Heart left ventricle (tissue), 16 donors: Measurements from ENCODE around the gene ARAP3. TPM values are rescaled to one million over a fixed set of nuclear protein-coding genes. Genes with fewer than 3 reads are reported as not detected.

Source experiments
- ATAC-seq, 4 donors: fragments of 200-7000 bp; cut with Tn5 transposase; one replicate each; pipeline ENCODE4 v1.9.1; 2020 to 2022; ENCODE audit warnings: moderate library complexity in 4 of 4, mild to moderate bottlenecking in 3 of 4, moderate number of reproducible peaks in 1 of 4
- DNase-seq, 5 donors: peaks; one replicate each; pipeline ENCODE4 v3.0.0-alpha.2; 2020
- H3K27ac ChIP-seq, 12 donors: fragments of 200-600 bp; sonication (generic) in 4 of 12; one replicate each; pipeline versions ENCODE4 v1.5.0 to v1.8.0; 2016 to 2022; ENCODE audit warnings: mild to moderate bottlenecking in 2 of 12
- H3K27me3 ChIP-seq, 9 donors: fragments of 200-600 bp; sonication (generic) in 2 of 9; one replicate each; pipeline versions ENCODE4 v1.5.1 to v1.8.0; 2016 to 2022; ENCODE audit warnings: mild to moderate bottlenecking in 3 of 9
- H3K36me3 ChIP-seq, 9 donors: fragments of 200-600 bp; sonication (generic) in 2 of 9; one replicate each; pipeline versions ENCODE4 v1.5.0 to v1.8.0; 2018 to 2022; ENCODE audit warnings: mild to moderate bottlenecking in 2 of 9
- H3K4me1 ChIP-seq, 12 donors: fragments of 200-600 bp; sonication (generic) in 4 of 12; one replicate each; pipeline versions ENCODE4 v1.5.0 to v1.8.0; 2016 to 2022; ENCODE audit warnings: mild to moderate bottlenecking in 3 of 12
- H3K4me3 ChIP-seq, 12 donors: fragments of 200-600 bp; sonication (generic) in 4 of 12; one replicate each; pipeline versions ENCODE4 v1.5.0 to v1.8.0; 2017 to 2022; ENCODE audit warnings: mild to moderate bottlenecking in 9 of 12, moderate library complexity in 4 of 12
- H3K9me3 ChIP-seq, 12 donors: fragments of 200-600 bp; sonication (generic) in 4 of 12; one replicate each; pipeline versions ENCODE4 v1.5.0 to v1.8.0; 2016 to 2022; ENCODE audit warnings: mild to moderate bottlenecking in 1 of 12
- CTCF ChIP-seq, 12 donors: fragments of 200-600 bp; sonication (generic) in 4 of 12; IDR thresholded peaks; one replicate each; pipeline versions ENCODE4 v1.5.0 to v1.8.0; 2018 to 2022; ENCODE audit warnings: antibody characterized with exemption in 12 of 12, mild to moderate bottlenecking in 5 of 12
- POLR2A ChIP-seq, 2 donors: fragments of 450-650 bp; IDR thresholded peaks; one replicate each; pipeline ENCODE4 v1.6.1; 2017; ENCODE audit warnings: antibody characterized with exemption in 2 of 2, mild to moderate bottlenecking in 2 of 2, moderate library complexity in 2 of 2
- WGBS, 4 donors: extraction: QIAGEN DNeasy Blood & Tissue Kit in 2 of 4; methylation state at CpG; one replicate each; pipeline versions ENCODE4 v1.1.5 to v1.1.7; 2013 to 2018; 5-methylcytosine and 5-hydroxymethylcytosine counted together
- intact Hi-C, 10 donors: fragments of 100-400 bp; cut with DNase I; formaldehyde crosslinking; loops; one replicate each; pipeline versions ENCODE4 v1.11.1 to v1.14.2; 2022
- polyA plus RNA-seq, 2 donors: library from polyadenylated mRNA; stranded (reverse); fragments of 200-250 nt; gene quantifications; one replicate each; pipeline ENCODE4 v1.2.3, GENCODE V29; 2013
- total RNA-seq, 9 donors: library from RNA; depleted of rRNA in 2 of 9; stranded (reverse); fragments of >200 nt in 2 of 9; fragmentation: NEBNext Ultra II Directional in 3 of 9; extraction: Animal tissue kit (Norgen Biotek cat#: 25700) in 3 of 9; gene quantifications; one replicate each; pipeline versions ENCODE4 v1.1.0 to v1.2.4, GENCODE V29; 2016 to 2023
- donor health status: ischemic (EF 13 %, LVEDD 7.1; RV severe dilation, severe dysfunction).
- donor health status: healthy with polysubstance abuse.
- donor health status: DM: no; HTN: yes; CAD: no.
- donor health status: DM: no; HTN: no; CAD: no.
- donor health status: ischemic (EF 25% LVEDD 6.9; RV normal size, moderate dysfunction).
- donor health status: ischemic (EF 25% LVEDD 5.7; RV mildly dilated, moderate dysfunction).
- donor health status: healthy.
- donor health status: DM: yes; HTN: yes; CAD: no.
- donor health status: ischemic (EF 35%, LVEDD 5.7; RV mildly dilated, moderate dysfunction).
- donor health status: nonischemic (EF 11% LVEDD 7.7; RV severe dilation, severe dysfunction).
- donor health status: DM: yes; HTN: yes; CAD: no.
- donor health status: PGD.
- donor health status: ischemic (EF 29% LVEDD 5.4; RV normal size, mild dysfunction).
- donor health status: nonischemic (EF 23%, LVEDD 6.1; RV moderate dilation, normal function).

ARAP3 gene
- total and polyA plus RNA-seq, 11 donors: 8.9 to 20.5 (median 13.8) TPM

DNA sequence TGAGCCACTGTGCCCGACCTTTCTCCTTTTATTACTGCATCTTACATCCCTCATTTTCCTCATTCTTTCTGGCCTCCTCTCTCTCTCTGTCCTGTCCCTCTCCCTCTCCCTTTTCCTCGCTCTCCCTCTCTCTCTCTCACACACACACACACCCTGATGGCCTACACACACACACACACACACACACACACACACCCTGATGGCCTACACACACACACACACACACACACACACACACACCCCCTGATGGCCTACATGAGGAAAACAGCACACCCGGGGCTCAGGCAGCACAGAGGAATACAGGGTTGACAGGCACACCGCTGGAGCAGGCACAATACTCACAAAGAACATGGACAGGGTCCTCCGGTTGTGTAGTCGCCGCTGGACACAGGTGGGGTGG, 27.0 kb downstream of the ARAP3 start:
- ATAC-seq (no peak), DNase-seq (no peak)
- H3K4me1 ChIP-seq: peaks cover 0 to 16% (median 11%) of the 10 kb centered on the region in 12 donors
- H3K9me3 ChIP-seq: no peaks in the 10 kb centered on the region
- no peaks in the 10 kb centered on the region for H3K27me3 ChIP-seq
- intact Hi-C loops: no loop called here
- H3K27ac ChIP-seq: no peak overlapping the region
- no peak overlapping the region for H3K4me3 ChIP-seq
- TF ChIP-seq CTCF (IDR thresholded peaks at IDR 0.05) (no peak), POLR2A (IDR thresholded peaks at IDR 0.05) (no peak)
- WGBS, 4 donors: 88 to 96% (median 89%) methylated on average over 7 of the region's 7 CpGs
- peaks cover 0 to 62% (median 50%) of the 10 kb centered on the region in 9 donors for H3K36me3 ChIP-seq

- DNase-seq: no peak
- Histone ChIP-seq H3K4me3 (no peak overlapping the region), H3K4me1 (peaks cover 0 to 18% (median 11%) of the 10 kb centered on the region in 12 donors), H3K27me3 (no peaks in the 10 kb centered on the region), H3K27ac (no peak overlapping the region), H3K9me3 (no peaks in the 10 kb centered on the region), H3K36me3 (peaks cover 0 to 55% (median 42%) of the 10 kb centered on the region in 9 donors)
- intact Hi-C loops: no loop called here
- no peak for ATAC-seq
- TF ChIP-seq POLR2A (IDR thresholded peaks at IDR 0.05): no peak
- WGBS, 4 donors: 74 to 86% (median 77%) methylated on average over 2 of the region's 2 CpGs
Observed at GRCh38 chr5:141654298-141654697, 27.7 kb downstream of the ARAP3 start.

DNA sequence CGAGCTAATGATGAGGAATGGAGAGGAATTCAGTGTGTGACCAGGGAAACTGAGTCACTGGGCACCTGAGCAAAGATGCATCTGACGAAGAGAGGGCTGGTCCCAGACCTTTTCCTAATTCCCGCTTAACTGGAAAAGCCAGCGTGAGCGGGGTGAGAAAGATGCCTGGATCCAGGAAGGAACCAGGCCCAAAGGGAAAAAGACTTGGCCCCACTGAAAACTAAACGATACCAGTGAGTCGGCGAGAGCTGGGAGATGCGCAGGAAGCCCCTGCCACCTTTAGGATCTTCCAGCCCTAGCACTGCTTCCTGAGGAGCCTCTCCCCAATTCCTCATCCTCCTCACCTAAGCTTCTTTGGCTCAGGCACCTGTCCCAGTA, 30.3 kb downstream of the ARAP3 start:
- Histone ChIP-seq H3K36me3 (peaks cover 0 to 44% (median 24%) of the 10 kb centered on the region in 9 donors), H3K9me3 (no peaks in the 10 kb centered on the region), H3K4me3 (peak overlapping the region; percentile 38 to 74 (median 61)), H3K4me1 (peaks cover 0 to 18% (median 11%) of the 10 kb centered on the region in 12 donors), H3K27me3 (no peaks in the 10 kb centered on the region), H3K27ac (peak overlapping the region in 7 of 12 donors; percentile 6 to 58 (median 43))
- ATAC-seq (peak in 1 of 4 donors; percentile 4), DNase-seq (no peak)
- intact Hi-C loops: no loop called here
- TF ChIP-seq CTCF (IDR thresholded peaks at IDR 0.05) (no peak), POLR2A (IDR thresholded peaks at IDR 0.05) (no peak)
- 49 to 53% (median 51%) methylated on average over 9 of the region's 9 CpGs for WGBS, 4 donors

- H3K4me3 ChIP-seq: peak within 1 kb of the TSS; percentile 38 to 74 (median 61)
- peaks cover 0 to 18% (median 11%) of the 10 kb centered on the region in 12 donors for H3K4me1 ChIP-seq
- TF ChIP-seq POLR2A (IDR thresholded peaks at IDR 0.05) (peak in 1 of 2 donors; percentile 26), CTCF (IDR thresholded peaks at IDR 0.05) (peak in 4 of 12 donors; percentile 16 to 41 (median 36))
- DNase-seq (peak; percentile 88 to 94 (median 89)), ATAC-seq (peak; percentile 83 to 96 (median 92))
- H3K36me3 ChIP-seq: peaks cover 0 to 44% (median 20%) of the 10 kb centered on the region in 9 donors
- no peaks in the 10 kb centered on the region for H3K27me3 ChIP-seq
- WGBS, 4 donors: 6 to 16% (median 9%) methylated on average over 15 to 50 of the region's 50 CpGs
- peak within 1 kb of the TSS in 7 of 12 donors; percentile 6 to 58 (median 43) for H3K27ac ChIP-seq
- H3K9me3 ChIP-seq: no peaks in the 10 kb centered on the region
- intact Hi-C loops: no loop called here
Observed at GRCh38 chr5:141650851-141651727, 30.9 kb downstream of the ARAP3 start, which contains the start of gene FCHSD1. Gene FCHSD1 (minus strand): TSS chr5:141651418. CDS start chr5:141651368, 50 bp downstream.
